ENCODE data around the gene CUEDC1. TPM values are rescaled to one million over a fixed set of nuclear protein-coding genes. Genes with fewer than 3 reads are reported as not detected.

Gene CUEDC1
- total and polyA plus RNA-seq, 2 experiments from 2014 or later: 11.6 to 23.3 TPM

DNA sequence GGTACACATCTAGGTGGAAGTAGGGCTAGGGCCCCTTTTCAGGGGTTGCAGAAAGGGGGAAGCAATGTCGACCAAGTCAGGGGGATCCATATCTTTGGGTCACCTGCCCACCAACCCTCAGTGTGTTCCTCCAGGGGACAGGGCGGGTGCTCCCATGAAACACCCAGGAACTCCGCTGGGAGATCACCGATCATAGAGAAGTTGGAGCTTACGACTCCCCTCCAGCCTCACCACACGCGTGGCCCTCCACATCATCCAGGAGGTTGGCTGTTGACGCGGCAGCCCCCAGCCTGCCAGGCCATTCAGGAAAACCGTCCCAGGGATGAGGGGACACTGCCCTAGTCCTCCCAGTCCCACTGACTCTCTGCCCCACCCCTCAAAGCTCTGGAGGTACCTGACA lies 88.1 kb downstream of the CUEDC1 start:
- Histone ChIP-seq H4K20me1 (ENCODE audit: insufficient read depth, poor library complexity, severe bottlenecking) (no peaks in the 10 kb centered on the region), H3K79me2 (no peaks in the 10 kb centered on the region), H3K4me2 (no peak overlapping the region), H3K27ac (no peak overlapping the region), H3K4me3 (no peak overlapping the region), H3K9me2 (replicated peaks; ENCODE audit: insufficient read depth) (no peaks in the 10 kb centered on the region), H3K27me3 (no peaks in the 10 kb centered on the region), H3K36me3 (replicated peaks; ENCODE audit: insufficient read depth, low read depth) (no peaks in the 10 kb centered on the region), H3K4me1 (ENCODE audit: insufficient read depth) (peaks cover 25% of the 10 kb centered on the region), H3K9me3 (ENCODE audit: low read depth) (no peaks in the 10 kb centered on the region), H2AFZ (no peak overlapping the region)
- WGBS (ENCODE audit: low lambda C conversion rate, missing lambda C conversion rate): 100% methylated on average over 9 of the region's 10 CpGs
- DNase-seq (ENCODE audit: low spot score): no peak
- TF ChIP-seq EZH2phosphoT487 (IDR thresholded peaks at IDR 0.05; ENCODE audit: low read depth, severe bottlenecking, unreplicated experiment): no peak
- TF ChIP-seq, protein P1, sequence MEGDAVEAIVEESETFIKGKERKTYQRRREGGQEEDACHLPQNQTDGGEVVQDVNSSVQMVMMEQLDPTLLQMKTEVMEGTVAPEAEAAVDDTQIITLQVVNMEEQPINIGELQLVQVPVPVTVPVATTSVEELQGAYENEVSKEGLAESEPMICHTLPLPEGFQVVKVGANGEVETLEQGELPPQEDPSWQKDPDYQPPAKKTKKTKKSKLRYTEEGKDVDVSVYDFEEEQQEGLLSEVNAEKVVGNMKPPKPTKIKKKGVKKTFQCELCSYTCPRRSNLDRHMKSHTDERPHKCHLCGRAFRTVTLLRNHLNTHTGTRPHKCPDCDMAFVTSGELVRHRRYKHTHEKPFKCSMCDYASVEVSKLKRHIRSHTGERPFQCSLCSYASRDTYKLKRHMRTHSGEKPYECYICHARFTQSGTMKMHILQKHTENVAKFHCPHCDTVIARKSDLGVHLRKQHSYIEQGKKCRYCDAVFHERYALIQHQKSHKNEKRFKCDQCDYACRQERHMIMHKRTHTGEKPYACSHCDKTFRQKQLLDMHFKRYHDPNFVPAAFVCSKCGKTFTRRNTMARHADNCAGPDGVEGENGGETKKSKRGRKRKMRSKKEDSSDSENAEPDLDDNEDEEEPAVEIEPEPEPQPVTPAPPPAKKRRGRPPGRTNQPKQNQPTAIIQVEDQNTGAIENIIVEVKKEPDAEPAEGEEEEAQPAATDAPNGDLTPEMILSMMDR (IDR thresholded peaks at IDR 0.05; ENCODE audit: poor library complexity): no peak
- TF ChIP-seq EZH2 (IDR thresholded peaks at IDR 0.05; ENCODE audit: borderline replicate concordance): no peak

DNA sequence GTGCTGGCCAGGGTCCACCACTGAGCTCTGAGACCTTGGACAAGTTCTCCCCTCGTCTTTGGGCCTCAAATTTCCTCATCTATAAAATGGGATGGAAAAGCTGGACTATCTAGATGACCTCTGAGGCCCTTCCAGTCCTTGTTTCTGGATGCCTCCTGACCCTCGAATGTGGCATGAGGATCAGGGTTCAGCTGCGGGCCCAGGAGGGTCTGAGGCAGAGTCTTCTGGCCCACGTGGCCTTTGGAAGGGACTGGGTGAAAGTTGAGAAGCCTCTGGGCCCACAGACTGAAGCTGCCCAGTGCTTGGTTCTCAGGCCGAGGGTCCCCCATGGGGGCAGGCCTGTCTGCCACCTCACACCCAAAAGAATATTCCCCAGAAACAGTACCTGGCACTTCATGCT lies 88.5 kb downstream of the CUEDC1 start:
- no peaks in the 10 kb centered on the region for H3K27me3 ChIP-seq
- H3K4me2 ChIP-seq: no peak overlapping the region
- H3K9me2 ChIP-seq (replicated peaks; ENCODE audit: insufficient read depth): no peaks in the 10 kb centered on the region
- H3K4me1 ChIP-seq (ENCODE audit: insufficient read depth): peaks cover 29% of the 10 kb centered on the region
- DNase-seq (ENCODE audit: low spot score): no peak
- H3K9me3 ChIP-seq (ENCODE audit: low read depth): no peaks in the 10 kb centered on the region
- TF ChIP-seq EZH2phosphoT487 (IDR thresholded peaks at IDR 0.05; ENCODE audit: low read depth, severe bottlenecking, unreplicated experiment) (no peak), EZH2 (IDR thresholded peaks at IDR 0.05; ENCODE audit: borderline replicate concordance) (no peak)
- TF ChIP-seq, protein P1 (IDR thresholded peaks at IDR 0.05; ENCODE audit: poor library complexity): no peak
- no peak overlapping the region for H2AFZ ChIP-seq
- no peaks in the 10 kb centered on the region for H4K20me1 ChIP-seq (ENCODE audit: insufficient read depth, poor library complexity, severe bottlenecking)
- H3K27ac ChIP-seq: no peak overlapping the region
- no peaks in the 10 kb centered on the region for H3K79me2 ChIP-seq
- 96% methylated on average over 5 of the region's 5 CpGs for WGBS (ENCODE audit: low lambda C conversion rate, missing lambda C conversion rate)
- no peak overlapping the region for H3K4me3 ChIP-seq
- no peaks in the 10 kb centered on the region for H3K36me3 ChIP-seq (replicated peaks; ENCODE audit: insufficient read depth, low read depth)

DNA sequence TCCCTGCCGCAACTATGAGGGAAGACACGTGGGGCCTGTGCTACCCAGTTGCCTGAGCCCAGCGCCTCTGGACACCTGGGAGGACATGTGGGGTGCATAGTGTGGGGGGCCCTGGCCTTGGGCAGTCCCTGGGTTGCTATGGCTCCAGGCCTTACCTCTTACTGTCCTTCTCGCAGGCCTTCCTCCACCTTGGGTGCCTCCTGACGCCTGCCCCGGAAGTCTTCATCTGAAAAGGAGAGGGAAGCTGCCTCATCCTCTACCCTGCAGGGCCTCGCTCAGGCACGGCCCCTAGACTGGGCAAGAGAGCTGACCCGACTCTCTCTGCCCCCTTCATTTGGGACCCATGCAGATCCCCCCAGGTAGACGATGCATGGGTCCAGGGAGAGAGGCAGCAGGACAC lies 88.9 kb downstream of the CUEDC1 start:
- no peaks in the 10 kb centered on the region for H3K36me3 ChIP-seq (replicated peaks; ENCODE audit: insufficient read depth, low read depth)
- H3K9me3 ChIP-seq (ENCODE audit: low read depth): no peaks in the 10 kb centered on the region
- no peaks in the 10 kb centered on the region for H4K20me1 ChIP-seq (ENCODE audit: insufficient read depth, poor library complexity, severe bottlenecking)
- no peak overlapping the region for H2AFZ ChIP-seq
- 97% methylated on average over 10 of the region's 10 CpGs for WGBS (ENCODE audit: low lambda C conversion rate, missing lambda C conversion rate)
- H3K9me2 ChIP-seq (replicated peaks; ENCODE audit: insufficient read depth): no peaks in the 10 kb centered on the region
- TF ChIP-seq, protein P1 (IDR thresholded peaks at IDR 0.05; ENCODE audit: poor library complexity): no peak
- TF ChIP-seq EZH2phosphoT487 (IDR thresholded peaks at IDR 0.05; ENCODE audit: low read depth, severe bottlenecking, unreplicated experiment) (no peak), EZH2 (IDR thresholded peaks at IDR 0.05; ENCODE audit: borderline replicate concordance) (no peak)
- no peak overlapping the region for H3K4me2 ChIP-seq
- H3K79me2 ChIP-seq: no peaks in the 10 kb centered on the region
- H3K27me3 ChIP-seq: no peaks in the 10 kb centered on the region
- H3K4me1 ChIP-seq (ENCODE audit: insufficient read depth): peaks cover 33% of the 10 kb centered on the region
- H3K27ac ChIP-seq: no peak overlapping the region
- no peak overlapping the region for H3K4me3 ChIP-seq
- DNase-seq (ENCODE audit: low spot score): no peak

DNA sequence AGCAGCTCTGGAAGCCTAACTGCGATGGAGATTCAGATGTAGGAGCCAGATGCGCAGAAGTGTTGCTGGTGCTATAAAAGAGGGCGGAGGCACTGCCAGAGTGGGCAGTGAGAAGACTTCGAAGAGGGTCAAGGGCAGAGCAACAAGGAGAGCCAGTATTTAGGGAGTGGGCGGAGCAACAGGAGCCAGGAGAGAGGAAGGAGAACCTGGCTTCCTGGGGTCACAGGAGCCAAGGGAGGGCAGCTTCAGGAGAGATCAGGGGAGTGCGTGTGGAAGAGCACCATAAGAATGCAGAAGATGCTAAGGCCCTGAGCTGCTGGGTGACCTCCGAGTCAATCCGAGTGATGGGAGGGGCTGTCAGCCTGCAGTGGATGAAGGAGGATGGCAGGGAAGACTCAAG lies 90.9 kb downstream of the CUEDC1 start:
- Histone ChIP-seq H3K4me3 (no peak overlapping the region), H3K9me2 (replicated peaks; ENCODE audit: insufficient read depth) (no peaks in the 10 kb centered on the region), H3K9me3 (ENCODE audit: low read depth) (no peaks in the 10 kb centered on the region), H3K4me1 (ENCODE audit: insufficient read depth) (peaks cover 38% of the 10 kb centered on the region), H3K79me2 (no peaks in the 10 kb centered on the region), H2AFZ (no peak overlapping the region), H3K27me3 (no peaks in the 10 kb centered on the region), H4K20me1 (ENCODE audit: insufficient read depth, poor library complexity, severe bottlenecking) (no peaks in the 10 kb centered on the region), H3K4me2 (no peak overlapping the region), H3K36me3 (replicated peaks; ENCODE audit: insufficient read depth, low read depth) (no peaks in the 10 kb centered on the region), H3K27ac (no peak overlapping the region)
- 85% methylated on average over 8 of the region's 8 CpGs for WGBS (ENCODE audit: low lambda C conversion rate, missing lambda C conversion rate)
- no peak for TF ChIP-seq EZH2phosphoT487 (IDR thresholded peaks at IDR 0.05; ENCODE audit: low read depth, severe bottlenecking, unreplicated experiment)
- no peak for DNase-seq (ENCODE audit: low spot score)

All from hepatocyte (in vitro differentiated cells).